OCI-LY3 (cell line): ENCODE results near the gene WBP1L.

Source experiments
- EZH2phosphoT487 ChIP-seq: fragments of 200-600 bp; shearing (Covaris generic); IDR thresholded peaks from 2 replicates; pipeline ENCODE4 v1.6.1; 2018; ENCODE audit warnings: antibody characterized with exemption, mixed run types, low read depth
- TF ChIP-seq, protein P1 (sequence below): fragments of 200-600, 300-600 bp; sonication (generic); IDR thresholded peaks from 2 replicates; pipeline ENCODE4 v1.5.1; 2014; ENCODE audit warnings: antibody characterized with exemption, low read length, low read depth

DNA sequence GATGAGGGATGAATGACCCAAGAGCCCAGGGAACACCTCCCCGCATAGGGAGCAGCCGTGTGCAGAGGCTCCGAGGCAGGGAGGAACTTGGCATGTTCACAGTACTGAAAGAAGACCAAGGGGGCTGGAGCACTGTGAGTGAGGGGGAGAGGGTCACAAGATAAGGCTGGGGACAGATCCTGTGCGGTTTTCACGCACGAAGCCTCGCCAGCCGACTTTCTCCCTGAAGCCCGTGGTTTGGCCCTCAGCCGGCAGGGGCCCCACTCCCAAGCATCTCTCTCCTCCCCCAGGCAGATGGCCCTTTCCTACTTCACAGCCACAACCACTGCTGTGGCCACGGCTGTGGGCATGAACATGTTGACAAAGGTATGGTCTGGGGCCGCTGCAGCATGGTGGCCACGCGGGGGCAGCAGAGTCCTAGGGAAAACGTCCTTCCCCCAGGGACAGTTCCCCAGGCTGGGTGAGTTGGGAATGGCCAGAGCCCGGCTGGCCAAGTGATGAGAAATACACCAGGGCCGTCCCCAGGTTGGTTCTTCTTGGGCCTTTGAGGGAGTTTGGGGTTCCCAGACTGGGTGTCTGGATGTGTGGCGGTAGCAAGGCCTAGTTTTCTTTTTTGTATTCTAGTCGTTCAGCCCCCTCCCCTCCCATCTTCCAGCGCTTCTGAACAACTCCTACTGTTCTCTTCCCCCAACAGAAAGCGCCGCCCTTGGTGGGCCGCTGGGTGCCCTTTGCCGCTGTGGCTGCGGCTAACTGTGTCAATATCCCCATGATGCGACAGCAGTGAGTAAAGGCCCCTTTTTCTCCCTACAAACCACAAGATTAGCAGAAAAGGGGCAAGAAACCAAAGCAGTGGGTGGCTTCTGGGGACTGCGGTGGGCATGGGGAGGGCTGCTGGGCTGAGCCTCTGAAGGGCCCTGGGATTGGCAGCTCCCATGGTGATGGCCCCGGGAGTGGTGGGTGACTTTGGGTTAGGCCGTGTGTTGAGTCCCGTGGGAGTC is 14.4 kb upstream of the WBP1L start:
- TF ChIP-seq, protein P1, sequence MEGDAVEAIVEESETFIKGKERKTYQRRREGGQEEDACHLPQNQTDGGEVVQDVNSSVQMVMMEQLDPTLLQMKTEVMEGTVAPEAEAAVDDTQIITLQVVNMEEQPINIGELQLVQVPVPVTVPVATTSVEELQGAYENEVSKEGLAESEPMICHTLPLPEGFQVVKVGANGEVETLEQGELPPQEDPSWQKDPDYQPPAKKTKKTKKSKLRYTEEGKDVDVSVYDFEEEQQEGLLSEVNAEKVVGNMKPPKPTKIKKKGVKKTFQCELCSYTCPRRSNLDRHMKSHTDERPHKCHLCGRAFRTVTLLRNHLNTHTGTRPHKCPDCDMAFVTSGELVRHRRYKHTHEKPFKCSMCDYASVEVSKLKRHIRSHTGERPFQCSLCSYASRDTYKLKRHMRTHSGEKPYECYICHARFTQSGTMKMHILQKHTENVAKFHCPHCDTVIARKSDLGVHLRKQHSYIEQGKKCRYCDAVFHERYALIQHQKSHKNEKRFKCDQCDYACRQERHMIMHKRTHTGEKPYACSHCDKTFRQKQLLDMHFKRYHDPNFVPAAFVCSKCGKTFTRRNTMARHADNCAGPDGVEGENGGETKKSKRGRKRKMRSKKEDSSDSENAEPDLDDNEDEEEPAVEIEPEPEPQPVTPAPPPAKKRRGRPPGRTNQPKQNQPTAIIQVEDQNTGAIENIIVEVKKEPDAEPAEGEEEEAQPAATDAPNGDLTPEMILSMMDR, result peak; percentile 63
- TF ChIP-seq EZH2phosphoT487, result no peak
